Measurements from ENCODE around the gene MMD. TPM values are rescaled to one million over a fixed set of nuclear protein-coding genes. Genes with fewer than 3 reads are reported as not detected.

The MMD gene
- total and polyA plus RNA-seq, 9 of the 15 experiments (the other 6 are each of a cell fraction or from before 2014, with no cell fraction given): 3.1 to 18.9 (median 10.7) TPM

- ATAC-seq (no peak), DNase-seq (ENCODE audit: extremely low read depth in 1 of 4, low spot score in 3 of 4) (no peak), FAIRE-seq (no peak)
- H3K27me3 ChIP-seq (ENCODE audit: control insufficient read depth in 2 of 2, insufficient read depth in 2 of 2, low read length in 2 of 2): no peaks in the 10 kb centered on the region
- no peak overlapping the region for H3K9ac ChIP-seq (ENCODE audit: insufficient read depth in 1 of 2, low read depth in 2 of 2, low read length in 2 of 2)
- intact Hi-C loops (cut with micrococcal nuclease): no loop called here
- H3K36me3 ChIP-seq (ENCODE audit: control insufficient read depth, insufficient read depth, low read length): peaks cover 11% of the 10 kb centered on the region; the same call in 1 of the 3 replicates
- H2AFZ ChIP-seq (ENCODE audit: low read depth, low read length): no peak overlapping the region
- BruUV-seq (replicated peaks): no TSS peak
- no peaks in the 10 kb centered on the region for H3K9me1 ChIP-seq (ENCODE audit: control insufficient read depth, insufficient read depth, low read length)
- whole genome bisulfite sequencing (ENCODE audit: insufficient coverage, low coverage, missing lambda C conversion rate): 72% methylated on average over 5 of the region's 5 CpGs
- in situ Hi-C loops (cut with MboI): no loop called here
- no peaks in the 10 kb centered on the region for H3K4me1 ChIP-seq (replicated peaks in 1 of 2; ENCODE audit: control insufficient read depth in 2 of 2, insufficient read depth in 2 of 2, low read length in 2 of 2)
- H3K4me2 ChIP-seq (ENCODE audit: insufficient read depth, low read length): no peak overlapping the region
- no peaks in the 10 kb centered on the region for H3K9me3 ChIP-seq (replicated peaks; ENCODE audit: control insufficient read depth, insufficient read depth, low read depth, low read length)
- no peaks in the 10 kb centered on the region for H4K20me1 ChIP-seq (replicated peaks; ENCODE audit: control insufficient read depth, insufficient read depth, low read length)
- no peak overlapping the region for H3K4me3 ChIP-seq
- no peaks in the 10 kb centered on the region for H3K79me2 ChIP-seq (ENCODE audit: control insufficient read depth, insufficient read depth, low read length)
- ChIA-PET CTCF (ENCODE audit: low intra/inter-chr PET ratio) (no interaction called here), POLR2A (interaction anchor here (0.8 to 1.0 kb wide), 2 partner anchors 10 to 20 kb away, joined by 3 to 4 read pairs; no protein-coding TSS in a partner anchor)
- TF ChIP-seq, protein P1, sequence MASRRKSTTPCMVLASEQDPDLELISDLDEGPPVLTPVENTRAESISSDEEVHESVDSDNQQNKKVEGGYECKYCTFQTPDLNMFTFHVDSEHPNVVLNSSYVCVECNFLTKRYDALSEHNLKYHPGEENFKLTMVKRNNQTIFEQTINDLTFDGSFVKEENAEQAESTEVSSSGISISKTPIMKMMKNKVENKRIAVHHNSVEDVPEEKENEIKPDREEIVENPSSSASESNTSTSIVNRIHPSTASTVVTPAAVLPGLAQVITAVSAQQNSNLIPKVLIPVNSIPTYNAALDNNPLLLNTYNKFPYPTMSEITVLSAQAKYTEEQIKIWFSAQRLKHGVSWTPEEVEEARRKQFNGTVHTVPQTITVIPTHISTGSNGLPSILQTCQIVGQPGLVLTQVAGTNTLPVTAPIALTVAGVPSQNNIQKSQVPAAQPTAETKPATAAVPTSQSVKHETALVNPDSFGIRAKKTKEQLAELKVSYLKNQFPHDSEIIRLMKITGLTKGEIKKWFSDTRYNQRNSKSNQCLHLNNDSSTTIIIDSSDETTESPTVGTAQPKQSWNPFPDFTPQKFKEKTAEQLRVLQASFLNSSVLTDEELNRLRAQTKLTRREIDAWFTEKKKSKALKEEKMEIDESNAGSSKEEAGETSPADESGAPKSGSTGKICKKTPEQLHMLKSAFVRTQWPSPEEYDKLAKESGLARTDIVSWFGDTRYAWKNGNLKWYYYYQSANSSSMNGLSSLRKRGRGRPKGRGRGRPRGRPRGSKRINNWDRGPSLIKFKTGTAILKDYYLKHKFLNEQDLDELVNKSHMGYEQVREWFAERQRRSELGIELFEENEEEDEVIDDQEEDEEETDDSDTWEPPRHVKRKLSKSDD (conservative IDR thresholded peaks at IDR 0.05; ENCODE audit: low read length): no peak
- TF ChIP-seq ZNF77 (CRISPR knock-in tag; IDR thresholded peaks at IDR 0.05) (no peak), ZNF766 (CRISPR knock-in tag; conservative IDR thresholded peaks at IDR 0.05) (no peak), NR0B1 (IDR thresholded peaks at IDR 0.05; ENCODE audit: partially characterized antibody) (no peak), PPARD (CRISPR knock-in tag; IDR thresholded peaks at IDR 0.05) (no peak)
- no peak overlapping the region for H3K27ac ChIP-seq (ENCODE audit: extremely low read depth, low read depth, low read length)
Observed at GRCh38 chr17:55395803-55396505, 25.7 kb downstream of the MMD start.

Data from K562 (cell line).